Spleen (tissue), 11 donors: ENCODE results near the gene SLC28A1. TPM values are rescaled to one million over a fixed set of nuclear protein-coding genes. Genes with fewer than 3 reads are reported as not detected.

Source experiments
- DNase-seq: peaks from one replicate; pipeline ENCODE4 v3.0.0-alpha.2; 2020
- H3K27ac ChIP-seq, 8 donors: fragments of 200-600 bp; sonication (generic) in 7 of 8; 1 replicate in 4 of 8; 2 replicates in 4 of 8; pipeline versions ENCODE4 v1.5.0 to v1.8.0; 2016 to 2021; ENCODE audit warnings: inconsistent platforms in 4 of 8, mild to moderate bottlenecking in 4 of 8, moderate library complexity in 1 of 8
- H3K27me3 ChIP-seq, 7 donors: fragments of 200-600 bp; sonication (generic) in 6 of 7; replicated peaks in 1 of 7; 1 replicate in 4 of 7; 2 replicates in 3 of 7; pipeline versions ENCODE4 v1.5.0 to v1.8.0; 2016 to 2021; ENCODE audit warnings: inconsistent platforms in 3 of 7, mild to moderate bottlenecking in 1 of 7
- H3K36me3 ChIP-seq, 6 donors: fragments of 200-600 bp; sonication (generic) in 5 of 6; 1 replicate in 4 of 6; 2 replicates in 2 of 6; pipeline versions ENCODE4 v1.5.0 to v1.8.0; 2016 to 2021; ENCODE audit warnings: inconsistent platforms in 2 of 6
- H3K4me1 ChIP-seq, 6 donors: fragments of 200-600 bp; sonication (generic) in 5 of 6; 1 replicate in 3 of 6; 2 replicates in 3 of 6; pipeline versions ENCODE4 v1.5.0 to v1.8.0; 2016 to 2021; ENCODE audit warnings: inconsistent platforms in 3 of 6
- H3K4me3 ChIP-seq, 8 donors: fragments of 200-600 bp; sonication (generic) in 7 of 8; 1 replicate in 4 of 8; 2 replicates in 4 of 8; pipeline versions ENCODE4 v1.5.0 to v1.8.0; 2016 to 2021; ENCODE audit warnings: inconsistent platforms in 4 of 8, mild to moderate bottlenecking in 4 of 8, moderate library complexity in 2 of 8
- H3K9me3 ChIP-seq, 8 donors: fragments of 200-600 bp; sonication (generic) in 7 of 8; 1 replicate in 4 of 8; 2 replicates in 4 of 8; pipeline versions ENCODE4 v1.5.0 to v1.8.0; 2016 to 2021; ENCODE audit warnings: inconsistent platforms in 4 of 8
- CTCF ChIP-seq, 11 experiments: fragments of 200-600 bp in 7 of 11; fragments of 450-650 bp in 4 of 11; sonication (generic) in 4 of 11; IDR thresholded peaks in 8 of 11; conservative IDR thresholded peaks in 3 of 11; 1 replicate in 7 of 11; 2 replicates in 4 of 11; pipeline versions ENCODE4 v1.4.0 to v1.8.0; 2016 to 2021; ENCODE audit warnings: antibody characterized with exemption in 11 of 11, inconsistent platforms in 4 of 11, mild to moderate bottlenecking in 1 of 11
- POLR2A ChIP-seq, 3 donors: fragments of 450-650 bp; IDR thresholded peaks; one replicate each; pipeline ENCODE4 v1.5.1; 2017; ENCODE audit warnings: antibody characterized with exemption in 3 of 3, mild to moderate bottlenecking in 1 of 3
- POLR2AphosphoS5 ChIP-seq, 3 donors: sonication (generic); formaldehyde crosslinking; IDR thresholded peaks; one replicate each; pipeline ENCODE4 v1.5.1; 2017; ENCODE audit warnings: antibody characterized with exemption in 3 of 3
- WGBS, 5 donors: extraction: QIAGEN DNeasy Blood & Tissue Kit in 3 of 5; methylation state at CpG; one replicate each; pipeline versions ENCODE4 v1.1.5 to v1.1.7; 2013 to 2018; 5-methylcytosine and 5-hydroxymethylcytosine counted together
- intact Hi-C: fragments of 100-400 bp; cut with DNase I; formaldehyde crosslinking; loops from one replicate; pipeline ENCODE4 v1.15.0; 2023; ENCODE audit warnings: low total_unique reads
- polyA plus RNA-seq, 3 donors: library from polyadenylated mRNA; stranded (reverse); fragments of 200-250 nt; gene quantifications; one replicate each; pipeline ENCODE4 v1.2.1, GENCODE V29; 2013
- total RNA-seq, 7 donors: library from RNA; depleted of rRNA in 3 of 7; stranded (reverse); fragments of >200 nt in 3 of 7; fragmentation: NEBNext Ultra II Directional in 4 of 7; extraction: Animal tissue kit (Norgen Biotek cat#: 25700) in 4 of 7; gene quantifications; one replicate each; pipeline versions ENCODE4 v1.1.0 to v1.2.1, GENCODE V29; 2016 to 2021
- donor health status: healthy with polysubstance abuse.
- donor health status: DM: no; HTN: no; CAD: no; lungs with moderate emphysema.
- donor health status: DM: no; HTN: no; CAD: no.
- donor health status: Bipolar disorder and iron deficiency.
- donor health status: healthy.
- donor health status: DM: no; HTN: no; CAD: no.
- donor health status: DM: yes; HTN: yes; CAD: no.

The SLC28A1 gene
- total and polyA plus RNA-seq, 10 donors = 0.10 to 0.29 (median 0.16) TPM; not detected in 7

- Histone ChIP-seq H3K36me3 (no peaks in the 10 kb centered on the region), H3K27me3 (no peaks in the 10 kb centered on the region), H3K27ac (no peak overlapping the region), H3K4me1 (peaks cover 5 to 18% (median 16%) of the 10 kb centered on the region in 6 donors), H3K9me3 (no peaks in the 10 kb centered on the region), H3K4me3 (no peak overlapping the region)
- TF ChIP-seq POLR2AphosphoS5 (IDR thresholded peaks at IDR 0.05) = no peak
- no peak for TF ChIP-seq POLR2A (IDR thresholded peaks at IDR 0.05)
- TF ChIP-seq CTCF (IDR thresholded peaks at IDR 0.05 in 8 of 11, conservative IDR thresholded peaks at IDR 0.05 in 3 of 11) = no peak
- no peak for DNase-seq
- 80 to 100% (median 92%) methylated on average over 5 of the region's 5 CpGs for WGBS, 5 donors
- intact Hi-C loops = no loop called here
These were observed 91.4 kb downstream of the SLC28A1 start for GRCh38 chr15:84975871-84976351.

GRCh38 chr15:84976746-84977345 is 92.4 kb downstream of the SLC28A1 start:
- no peaks in the 10 kb centered on the region for H3K9me3 ChIP-seq

GRCh38 chr15:84979651-84980050 is 95.2 kb downstream of the SLC28A1 start:
- peak overlapping the region in 6 of 8 donors; percentile 81 to 99 (median 88) for H3K4me3 ChIP-seq
- intact Hi-C loops = no loop called here
- H3K4me1 ChIP-seq = peaks cover 5 to 45% (median 38%) of the 10 kb centered on the region in 6 donors
- peak; percentile 88 for DNase-seq
- peak overlapping the region in 5 of 8 donors; percentile 94 to 97 (median 96) for H3K27ac ChIP-seq
- H3K27me3 ChIP-seq = peaks cover 0 to 8% (median 0%) of the 10 kb centered on the region in 7 donors
- 32 to 45% (median 44%) methylated on average over 13 to 16 of the region's 16 CpGs for WGBS, 5 donors
- no peaks in the 10 kb centered on the region for H3K36me3 ChIP-seq
- TF ChIP-seq POLR2A (IDR thresholded peaks at IDR 0.05) (no peak), POLR2AphosphoS5 (IDR thresholded peaks at IDR 0.05) (no peak), CTCF (IDR thresholded peaks at IDR 0.05 in 8 of 11, conservative IDR thresholded peaks at IDR 0.05 in 3 of 11) (no peak)
- no peaks in the 10 kb centered on the region for H3K9me3 ChIP-seq

More at GRCh38 chr15:84976746-84977345, 92.4 kb downstream of the SLC28A1 start:
- no peak overlapping the region for H3K27ac ChIP-seq
- peaks cover 5 to 18% (median 16%) of the 10 kb centered on the region in 6 donors for H3K4me1 ChIP-seq
- no peak for DNase-seq
- WGBS, 5 donors = 80 to 93% (median 87%) methylated on average over 10 of the region's 10 CpGs
- H3K4me3 ChIP-seq = no peak overlapping the region
- H3K36me3 ChIP-seq = no peaks in the 10 kb centered on the region
- peaks cover 0 to under 1% (median 0%) of the 10 kb centered on the region in 7 donors for H3K27me3 ChIP-seq
- TF ChIP-seq POLR2A (IDR thresholded peaks at IDR 0.05) = no peak
- TF ChIP-seq POLR2AphosphoS5 (IDR thresholded peaks at IDR 0.05) = no peak
- TF ChIP-seq CTCF (IDR thresholded peaks at IDR 0.05 in 8 of 11, conservative IDR thresholded peaks at IDR 0.05 in 3 of 11) = no peak
- intact Hi-C loops = no loop called here
